AG04449 (cell line): Measurements from ENCODE around the gene SPEG.

Source experiments
- CTCF ChIA-PET: fragments of 350-600 bp; formaldehyde crosslinking; extraction: SDS; loops from one replicate; lab custom pipeline; 2021; ENCODE audit warnings: antibody characterized with exemption; lab: Yijun Ruan, JAX
- POLR2A ChIA-PET: fragments of 400-600, 350-600 bp; formaldehyde crosslinking; extraction: SDS; loops from one replicate; lab custom pipeline; 2020; ENCODE audit warnings: antibody characterized with exemption, inconsistent platforms; lab: Yijun Ruan, JAX
- DNase-seq: peaks from one replicate; pipeline ENCODE4 v3.0.0-alpha.2; 2010; ENCODE audit warnings: low read depth, low spot score
- H3K4me3 ChIP-seq: 2 replicates; pipeline ENCODE4 v1.5.1; 2011; ENCODE audit warnings: low read depth, mild to moderate bottlenecking, control low read depth, low read length
- CTCF ChIP-seq: IDR thresholded peaks from one replicate; pipeline ENCODE4 v1.5.1; 2011; ENCODE audit warnings: mild to moderate bottlenecking, moderate library complexity, low read length, control low read depth, inconsistent platforms; ENCODE audit not compliant: insufficient read depth; ENCODE audit errors: missing control alignments

SPEG gene

GRCh38 chr2:219423652-219424377, 10.8 kb upstream of the SPEG start:
- CTCF ChIA-PET = interaction anchor here (0.7 to 2.0 kb wide), 13 partner anchors 8 to 107 kb away, joined by 3 to 15 read pairs (median 6); partner anchors contain the start of gene SPEG
- no peak for DNase-seq
- no peak for TF ChIP-seq CTCF
- no peak overlapping the region for H3K4me3 ChIP-seq
- POLR2A ChIA-PET = interaction anchor here (1.1 kb wide), 1 partner anchor 40 kb away, joined by 3 read pairs; no protein-coding TSS in a partner anchor

GRCh38 chr2:219425238-219426067, 9.2 kb upstream of the SPEG start:
- ChIA-PET POLR2A (no interaction called here), CTCF (interaction anchor here (1.3 to 1.7 kb wide), 5 partner anchors 9 to 105 kb away, joined by 4 to 15 read pairs (median 7); partner anchors contain the start of gene SPEG)
- DNase-seq = no peak
- TF ChIP-seq CTCF = no peak
- H3K4me3 ChIP-seq = no peak overlapping the region

DNA sequence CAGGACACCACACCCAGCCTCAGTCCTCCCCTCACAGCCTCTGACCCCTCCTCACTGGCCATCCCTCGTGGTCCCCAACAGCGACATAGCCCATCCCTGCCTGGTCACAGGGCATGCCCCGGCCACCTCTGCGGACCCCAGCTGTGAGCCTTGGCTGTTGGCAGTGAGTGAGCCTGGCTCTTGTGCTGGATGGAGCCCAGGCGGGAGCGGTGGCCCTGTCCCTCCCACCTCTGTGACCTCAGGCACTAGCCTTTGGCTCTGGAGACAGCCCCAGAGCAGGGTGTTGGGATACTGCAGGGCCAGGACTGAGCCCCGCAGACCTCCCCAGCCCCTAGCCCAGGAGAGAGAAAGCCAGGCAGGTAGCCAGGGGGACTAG, 8.6 kb upstream of the SPEG start:
- no peak overlapping the region for H3K4me3 ChIP-seq
- no peak for TF ChIP-seq CTCF
- ChIA-PET CTCF (no interaction called here), POLR2A (no interaction called here)
- DNase-seq = no peak

DNA sequence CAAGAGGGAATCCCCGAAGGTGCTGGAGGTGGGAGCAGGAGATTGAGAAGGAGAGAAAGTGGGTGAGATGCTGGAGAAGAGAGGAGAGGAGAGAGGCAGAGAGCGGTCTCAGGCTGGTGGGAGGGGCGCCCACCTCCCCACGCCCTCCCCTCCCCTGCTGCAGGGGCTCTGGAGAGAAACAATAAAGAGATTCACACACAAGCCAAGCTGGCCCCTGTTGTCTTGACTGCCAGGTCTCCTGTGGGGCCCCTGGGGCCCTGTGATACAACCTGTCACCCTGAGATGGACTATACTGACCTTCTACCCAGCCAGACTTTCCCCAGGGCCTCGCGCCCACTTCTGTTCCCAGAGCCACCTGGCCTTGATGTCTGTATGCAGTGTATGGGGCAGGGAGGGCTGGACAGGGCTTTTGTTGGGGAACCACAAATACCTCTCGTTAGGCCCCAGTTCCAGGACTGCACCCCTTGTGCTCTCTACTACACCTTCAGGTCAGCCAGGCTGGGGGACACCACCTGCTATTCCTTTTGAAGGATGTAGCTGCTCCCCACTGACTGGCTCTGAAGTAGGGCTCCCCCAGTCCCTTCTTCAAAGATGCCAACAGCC, 8.0 kb upstream of the SPEG start:
- no peak for TF ChIP-seq CTCF
- H3K4me3 ChIP-seq = no peak overlapping the region
- POLR2A ChIA-PET = no interaction called here
- no peak for DNase-seq
- CTCF ChIA-PET = interaction anchor here (0.9 to 6.3 kb wide), 3 partner anchors 13 to 103 kb away, joined by 3 to 59 read pairs (median 40); no protein-coding TSS in a partner anchor

DNA sequence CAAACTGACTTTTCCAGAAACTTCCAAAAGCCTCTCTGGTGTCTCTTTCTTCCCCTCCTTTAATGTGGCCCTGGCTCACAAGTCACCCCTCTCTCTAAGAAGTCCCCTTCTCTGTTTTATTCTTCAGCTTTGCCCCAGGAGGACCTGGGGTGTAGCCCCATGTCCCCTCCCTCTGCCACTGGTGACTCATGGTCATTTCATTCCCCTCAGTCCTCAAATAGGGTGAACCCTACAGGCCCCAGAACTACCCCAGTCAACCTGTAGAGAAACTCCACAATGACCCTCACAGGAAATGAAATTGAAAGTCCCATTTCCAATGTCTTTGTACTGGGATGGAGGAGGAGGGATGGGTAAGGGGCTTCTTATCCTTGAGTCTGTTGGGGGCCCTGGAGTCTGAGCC, 6.2 kb upstream of the SPEG start:
- DNase-seq = no peak
- no peak overlapping the region for H3K4me3 ChIP-seq
- TF ChIP-seq CTCF = no peak
- ChIA-PET CTCF (interaction anchor here (0.9 to 6.3 kb wide), 15 partner anchors 9 to 131 kb away, joined by 3 to 59 read pairs (median 3); a partner anchor contains a TSS), POLR2A (no interaction called here)
